B cell (primary cell): ENCODE results near the gene CNTNAP2. TPM values are rescaled to one million over a fixed set of nuclear protein-coding genes. Genes with fewer than 3 reads are reported as not detected.

ENCODE experiments used
- ATAC-seq: fragments of 200-7000 bp; cut with Tn5 transposase; one replicate; pipeline ENCODE4 v1.10.0; 2021; ENCODE audit warnings: low read depth, mild to moderate bottlenecking, moderate number of reproducible peaks, moderate library complexity
- CTCF ChIA-PET: fragments of 350-600 bp; sonication (Branson Sonifier 250); formaldehyde crosslinking; loops from one replicate; lab custom pipeline; 2021; ENCODE audit warnings: antibody characterized with exemption, inconsistent platforms; lab: Charles Lee
- POLR2A ChIA-PET: fragments of 350-600 bp; sonication (Branson Sonifier 250); formaldehyde crosslinking; loops from one replicate; lab custom pipeline; 2021; ENCODE audit warnings: antibody characterized with exemption; lab: Charles Lee
- DNase-seq: peaks from one replicate; pipeline ENCODE4 v3.0.0; 2013
- H2AFZ ChIP-seq: 2 replicates; pipeline ENCODE4 v1.6.1; 2012; ENCODE audit warnings: mild to moderate bottlenecking, low read depth, low read length; ENCODE audit not compliant: insufficient read depth, poor library complexity, severe bottlenecking
- H3K27ac ChIP-seq, 2 donors: 1 replicate in 1 of 2; 2 replicates in 1 of 2; pipeline ENCODE4 v1.5.1; 2012 to 2013; ENCODE audit warnings: low read length in 2 of 2, mild to moderate bottlenecking in 2 of 2, moderate library complexity in 1 of 2
- H3K27me3 ChIP-seq, 4 experiments: fragments of 200-600 bp in 1 of 4; sonication (generic) in 1 of 4; replicated peaks in 1 of 4; 1 replicate in 2 of 4; 2 replicates in 2 of 4; pipeline versions ENCODE4 v1.6.1 to v1.7.0; 2013 to 2016; ENCODE audit warnings: low read length in 3 of 4, mild to moderate bottlenecking in 2 of 4, mixed read lengths in 1 of 4, moderate library complexity in 1 of 4; ENCODE audit not compliant: insufficient read depth in 4 of 4, control insufficient read depth in 3 of 4; ENCODE audit errors: control extremely low read depth in 1 of 4
- H3K36me3 ChIP-seq, 2 experiments: replicated peaks in 1 of 2; 1 replicate in 1 of 2; 2 replicates in 1 of 2; pipeline versions ENCODE4 v1.6.1 to v1.7.1; 2013; ENCODE audit warnings: low read length in 1 of 2; ENCODE audit not compliant: insufficient read depth in 2 of 2, control insufficient read depth in 1 of 2; ENCODE audit errors: control extremely low read depth in 1 of 2, extremely low read depth in 1 of 2
- H3K4me1 ChIP-seq, 2 donors: fragments of 200-600 bp in 1 of 2; sonication (generic) in 1 of 2; 1 replicate in 1 of 2; 2 replicates in 1 of 2; pipeline versions ENCODE4 v1.5.1 to v1.6.1; 2013 to 2017; ENCODE audit warnings: low read length in 2 of 2; ENCODE audit not compliant: control insufficient read depth in 2 of 2, insufficient read depth in 2 of 2
- H3K4me2 ChIP-seq: replicated peaks from 2 replicates; pipeline ENCODE3; 2012; ENCODE audit warnings: mild to moderate bottlenecking, low read depth, low read length; ENCODE audit not compliant: poor library complexity, severe bottlenecking
- H3K4me3 ChIP-seq, 5 experiments: fragments of 200-600 bp in 1 of 5; sonication (generic) in 1 of 5; 1 replicate in 3 of 5; 2 replicates in 2 of 5; pipeline versions ENCODE4 v1.5.1 to v1.7.0; 2011 to 2016; ENCODE audit warnings: low read length in 4 of 5, mild to moderate bottlenecking in 4 of 5, low read depth in 2 of 5, control low read depth in 1 of 5, moderate library complexity in 1 of 5; ENCODE audit not compliant: insufficient read depth in 1 of 5; ENCODE audit errors: control extremely low read depth in 1 of 5, extremely low read depth in 1 of 5
- H3K79me2 ChIP-seq: fragments of 200-600 bp; sonication (generic); one replicate; pipeline ENCODE4 v1.6.0; 2016; ENCODE audit warnings: low read length; ENCODE audit not compliant: control insufficient read depth, insufficient read depth
- H3K9ac ChIP-seq: fragments of 200-600 bp; sonication (generic); 2 replicates; pipeline ENCODE4 v1.6.1; 2017; ENCODE audit warnings: mild to moderate bottlenecking, low read length, moderate library complexity
- H3K9me3 ChIP-seq, 3 donors: one replicate each; pipeline versions ENCODE4 v1.6.1 to v1.7.1; 2013; ENCODE audit warnings: low read length in 2 of 3; ENCODE audit not compliant: control insufficient read depth in 2 of 3, insufficient read depth in 1 of 3; ENCODE audit errors: control extremely low read depth in 1 of 3
- H4K20me1 ChIP-seq: 2 replicates; pipeline ENCODE4 v1.6.0; 2012; ENCODE audit warnings: mild to moderate bottlenecking, low read length; ENCODE audit not compliant: insufficient read depth, control insufficient read depth, poor library complexity, severe bottlenecking
- H3K27ac Mint-ChIP-seq: one replicate; pipeline ENCODE4 v1.8.0; 2021; ENCODE audit warnings: mixed read lengths
- H3K27me3 Mint-ChIP-seq: one replicate; pipeline ENCODE4 v1.8.0; 2021; ENCODE audit warnings: mixed read lengths
- H3K4me1 Mint-ChIP-seq: one replicate; pipeline ENCODE4 v1.8.0; 2021; ENCODE audit warnings: mixed read lengths
- H3K4me3 Mint-ChIP-seq: one replicate; pipeline ENCODE4 v1.8.0; 2021; ENCODE audit warnings: mixed read lengths
- H3K9me3 Mint-ChIP-seq: one replicate; pipeline ENCODE4 v1.8.0; 2022; ENCODE audit warnings: mixed read lengths; ENCODE audit not compliant: insufficient read depth
- CTCF ChIP-seq: fragments of 200-600 bp; IDR thresholded peaks from one replicate; pipeline ENCODE4 v1.8.0; 2022; ENCODE audit warnings: antibody characterized with exemption, mild to moderate bottlenecking
- EZH2 ChIP-seq: IDR thresholded peaks from 2 replicates; pipeline ENCODE4 v1.6.1; 2012; ENCODE audit warnings: borderline replicate concordance, low read depth, mild to moderate bottlenecking, moderate library complexity, low read length; ENCODE audit not compliant: insufficient read depth, poor library complexity, severe bottlenecking
- WGBS: methylation state at CpG from one replicate; pipeline ENCODE4 v1.1.5; 2013; ENCODE audit warnings: missing lambda C conversion rate; ENCODE audit not compliant: insufficient coverage; 5-methylcytosine and 5-hydroxymethylcytosine counted together
- intact Hi-C: fragments of 100-400 bp; cut with micrococcal nuclease; formaldehyde crosslinking; loops from one replicate; pipeline ENCODE4 v1.10.0; 2022
- polyA plus RNA-seq: library from polyadenylated mRNA; depleted of rRNA; stranded (reverse); fragments of >200 nt; gene quantifications from 2 replicates; pipeline ENCODE4 v1.2.3, GENCODE V29; 2012
- total RNA-seq, 2 donors: library from RNA; stranded (reverse); fragments of 120-200 nt in 1 of 2; gene quantifications; 1 replicate in 1 of 2; 2 replicates in 1 of 2; pipeline versions ENCODE4 v1.2.3 to v1.2.4, GENCODE V29; 2013 to 2022

Gene CNTNAP2
- total and polyA plus RNA-seq, 2 donors (not counting 1 experiment from before 2014, with no cell fraction given) = 7.4 to 16.6 TPM

GRCh38 chr7:148327379-148327778, 2210.8 kb downstream of the CNTNAP2 start:
- no peaks in the 10 kb centered on the region for H3K27me3 ChIP-seq
- Mint-ChIP-seq H3K4me1 (peaks cover 3% of the 10 kb centered on the region), H3K4me3 (no peak overlapping the region), H3K27me3 (no peaks in the 10 kb centered on the region), H3K9me3 (peaks cover 6% of the 10 kb centered on the region), H3K27ac (no peak overlapping the region)
- H3K4me2 ChIP-seq = no peak overlapping the region
- DNase-seq (no peak), ATAC-seq (no peak)
- H3K79me2 ChIP-seq = no peaks in the 10 kb centered on the region
- H3K9me3 ChIP-seq = peaks cover 0 to 4% (median 0%) of the 10 kb centered on the region in 3 donors
- no peaks in the 10 kb centered on the region for H3K36me3 ChIP-seq
- POLR2A ChIA-PET = no interaction called here
- H3K27ac ChIP-seq = no peak overlapping the region
- H3K4me1 ChIP-seq = no peaks in the 10 kb centered on the region
- H2AFZ ChIP-seq = no peak overlapping the region
- intact Hi-C loops = no loop called here
- WGBS = no CpG with 5 or more reads among the region's 1 CpG
- CTCF ChIA-PET = no interaction called here
- H3K4me3 ChIP-seq = no peak overlapping the region
- no peaks in the 10 kb centered on the region for H4K20me1 ChIP-seq
- no peak for TF ChIP-seq EZH2
- TF ChIP-seq CTCF = no peak
- no peak overlapping the region for H3K9ac ChIP-seq

- CTCF ChIA-PET = no interaction called here
- Histone ChIP-seq H3K79me2 (no peaks in the 10 kb centered on the region), H3K4me2 (no peak overlapping the region), H3K4me3 (no peak overlapping the region), H3K27ac (no peak overlapping the region), H4K20me1 (no peaks in the 10 kb centered on the region), H3K4me1 (no peaks in the 10 kb centered on the region), H3K36me3 (no peaks in the 10 kb centered on the region), H3K9ac (no peak overlapping the region), H3K27me3 (no peaks in the 10 kb centered on the region), H2AFZ (no peak overlapping the region), H3K9me3 (peaks cover 0 to 4% (median 0%) of the 10 kb centered on the region in 3 donors)
- Mint-ChIP-seq H3K27me3 (no peaks in the 10 kb centered on the region), H3K4me1 (no peaks in the 10 kb centered on the region), H3K4me3 (no peak overlapping the region), H3K27ac (no peak overlapping the region), H3K9me3 (peaks cover 6% of the 10 kb centered on the region)
- intact Hi-C loops = no loop called here
- no peak for DNase-seq
- TF ChIP-seq CTCF = no peak
- no peak for TF ChIP-seq EZH2
- ATAC-seq = no peak
- POLR2A ChIA-PET = no interaction called here
- WGBS = 86% methylated on average over 1 of the region's 5 CpGs
These were observed 2212.3 kb downstream of the CNTNAP2 start for GRCh38 chr7:148328906-148329305.
